HepG2 (cell line): Measurements from ENCODE around the gene RNF213. TPM values are rescaled to one million over a fixed set of nuclear protein-coding genes. Genes with fewer than 3 reads are reported as not detected.
A peak's percentile ranks its signal among the peaks of the same experiment; 100 is the strongest.

ENCODE experiments used
- ATAC-seq: fragments of 200-7000 bp; cut with Tn5 transposase; 3 replicates; pipeline ENCODE4 v1.9.1; 2020; ENCODE audit warnings: mild to moderate bottlenecking, moderate library complexity
- BruUV-seq: library from RNA; stranded (reverse); fragments of 400-500 nt; replicated peaks from 2 replicates; lab custom pipeline; 2021; lab: Mats Ljungman, UMichigan
- CTCF ChIA-PET: fragments of 300-600 bp; formaldehyde crosslinking; extraction: SDS; loops from one replicate; lab custom pipeline; 2021; ENCODE audit warnings: low total read pairs, inconsistent platforms, low intra/inter-chr PET ratio; lab: Yijun Ruan, JAX
- POLR2A ChIA-PET: fragments of 350-600 bp; sonication (Branson Sonifier 250); formaldehyde crosslinking; loops from one replicate; lab custom pipeline; 2020; ENCODE audit warnings: antibody characterized with exemption, inconsistent platforms; lab: Yijun Ruan, JAX
- DNase-seq: peaks from one replicate; pipeline ENCODE4 v3.0.0-alpha.2; 2015; ENCODE audit warnings: low spot score
- FAIRE-seq: peaks from 3 replicates; lab custom pipeline; 2011; peaks lifted over from hg19 to GRCh38; lab: Jason Lieb, UNC
- H2AFZ ChIP-seq: one replicate; pipeline ENCODE4 v1.6.1; 2011; ENCODE audit warnings: low read length, inconsistent platforms
- H3K27ac ChIP-seq: fragments of 300-600 bp; 3 replicates; pipeline ENCODE4 v1.8.0; 2011; ENCODE audit warnings: mixed run types, mild to moderate bottlenecking, mixed read lengths, low read length, inconsistent platforms; ENCODE audit not compliant: insufficient read depth; ENCODE audit errors: extremely low read length
- H3K27me3 ChIP-seq, 2 experiments: fragments of 200-600 bp in 1 of 2; 2 replicates in 1 of 2; 3 replicates in 1 of 2; pipeline versions ENCODE4 v1.6.0 to v1.8.0; 2011; ENCODE audit warnings: low read length in 2 of 2, mild to moderate bottlenecking in 2 of 2, moderate library complexity in 2 of 2, inconsistent platforms in 1 of 2; ENCODE audit not compliant: insufficient read depth in 2 of 2, control insufficient read depth in 1 of 2
- H3K36me3 ChIP-seq, 2 experiments: fragments of 200-600 bp in 1 of 2; replicated peaks in 1 of 2; 2 replicates in 1 of 2; 3 replicates in 1 of 2; pipeline versions ENCODE4 v1.5.1 to v1.8.0; 2011; ENCODE audit warnings: low read length in 2 of 2, inconsistent platforms in 1 of 2; ENCODE audit not compliant: insufficient read depth in 2 of 2, control insufficient read depth in 1 of 2
- H3K4me1 ChIP-seq: 2 replicates; pipeline ENCODE4 v1.5.1; 2012; ENCODE audit warnings: low read length, inconsistent platforms; ENCODE audit not compliant: insufficient read depth
- H3K4me2 ChIP-seq: 2 replicates; pipeline ENCODE4 v1.6.0; 2011; ENCODE audit warnings: low read depth, low read length, inconsistent platforms
- H3K4me3 ChIP-seq, 3 experiments: fragments of 200-600 bp in 1 of 3; sonication (generic), shearing (Covaris generic) in 1 of 3; replicated peaks in 1 of 3; 2 replicates each; pipeline ENCODE4 v1.5.1; 2011 to 2016; ENCODE audit warnings: low read length in 3 of 3, inconsistent platforms in 2 of 3, low read depth in 2 of 3, mild to moderate bottlenecking in 2 of 3, control low read depth in 1 of 3, mixed read lengths in 1 of 3; ENCODE audit not compliant: insufficient read depth in 1 of 3
- H3K79me2 ChIP-seq: one replicate; pipeline ENCODE4 v1.6.1; 2011; ENCODE audit warnings: low read length, inconsistent platforms; ENCODE audit not compliant: insufficient read depth
- H3K9ac ChIP-seq: 2 replicates; pipeline ENCODE4 v1.6.0; 2011; ENCODE audit warnings: mild to moderate bottlenecking, low read depth, low read length, inconsistent platforms; ENCODE audit not compliant: insufficient read depth
- H3K9me3 ChIP-seq: 2 replicates; pipeline ENCODE4 v1.5.1; 2012; ENCODE audit warnings: mild to moderate bottlenecking, low read length
- H4K20me1 ChIP-seq: 2 replicates; pipeline ENCODE4 v1.6.0; 2011; ENCODE audit warnings: inconsistent platforms, mild to moderate bottlenecking, low read length, moderate library complexity; ENCODE audit not compliant: insufficient read depth
- DMAP1 ChIP-seq: IDR thresholded peaks from 2 replicates; pipeline ENCODE4 v1.6.1; 2016
- ISL2 ChIP-seq: sonication (generic); formaldehyde crosslinking; IDR thresholded peaks from 2 replicates; pipeline ENCODE4 v1.5.0; 2020; ENCODE audit warnings: missing genetic modification reagents
- ZFP36L2 ChIP-seq: sonication (generic); formaldehyde crosslinking; IDR thresholded peaks from 2 replicates; pipeline ENCODE4 v1.4.0; 2020; ENCODE audit warnings: missing genetic modification reagents
- ZFP90 ChIP-seq: sonication (generic); formaldehyde crosslinking; IDR thresholded peaks from 2 replicates; pipeline ENCODE4 v1.8.0; 2022; ENCODE audit warnings: missing genetic modification reagents, mild to moderate bottlenecking, inconsistent platforms, borderline replicate concordance
- ZNF17 ChIP-seq: sonication (generic); formaldehyde crosslinking; IDR thresholded peaks from 2 replicates; pipeline ENCODE4 v1.5.0; 2020; ENCODE audit warnings: mild to moderate bottlenecking, missing genetic modification reagents
- ZNF543 ChIP-seq: sonication (generic); formaldehyde crosslinking; IDR thresholded peaks from 2 replicates; pipeline ENCODE4 v1.4.0; 2020; ENCODE audit warnings: mild to moderate bottlenecking, missing genetic modification reagents
- ZNF674 ChIP-seq: sonication (generic); formaldehyde crosslinking; IDR thresholded peaks from 2 replicates; pipeline ENCODE4 v1.5.0; 2020; ENCODE audit warnings: low read depth, mild to moderate bottlenecking, missing genetic modification reagents
- WGBS: methylation state at CpG from one replicate; pipeline ENCODE4 v1.1.6; 2017; ENCODE audit warnings: low lambda C conversion rate; 5-methylcytosine and 5-hydroxymethylcytosine counted together
- in situ Hi-C: cut with HindIII; loops from 2 replicates; pipeline ENCODE4 v1.10.0; 2017; ENCODE audit warnings: low pct_unique_long_range_greater_than_20kb; ENCODE audit not compliant: extremely low pct_ligation_motif_present
- intact Hi-C: fragments of 100-400 bp; cut with micrococcal nuclease; formaldehyde crosslinking; loops from one replicate; pipeline ENCODE4 v1.10.0; 2022; ENCODE audit not compliant: unreplicated experiment
- polyA plus RNA-seq, 8 experiments: library from polyadenylated mRNA; depleted of rRNA in 3 of 8; stranded (reverse) in 7 of 8; unstranded in 1 of 8; fragments of >200 nt; fragmentation: Illumina TruSeq in 4 of 8; extraction: Trizol in 4 of 8; gene quantifications; 2 replicates each; pipeline versions ENCODE4 v1.2.1 to v1.2.3, GENCODE V29; 2011 to 2016; ENCODE audit warnings: low read depth in 4 of 8, missing spikeins in 1 of 8, mixed read lengths in 1 of 8; ENCODE audit not compliant: insufficient read depth in 1 of 8
- total RNA-seq, 5 experiments: library from RNA; depleted of rRNA; stranded (reverse); fragments of >200 nt; fragmentation: Illumina TruSeq; extraction: Trizol; gene quantifications; 2 replicates each; pipeline ENCODE4 v1.2.3, GENCODE V29; 2016; ENCODE audit warnings: low read depth in 1 of 5
- TF ChIP-seq, protein P1 (sequence below): sonication (generic); formaldehyde crosslinking; IDR thresholded peaks from 2 replicates; pipeline ENCODE4 v1.8.0; 2022; ENCODE audit warnings: mild to moderate bottlenecking, missing genetic modification reagents, moderate library complexity
- TF ChIP-seq, protein P2 (sequence below): sonication (generic); formaldehyde crosslinking; IDR thresholded peaks from 2 replicates; pipeline ENCODE4 v1.5.1; 2020; ENCODE audit warnings: missing genetic modification reagents, mild to moderate bottlenecking, borderline replicate concordance
- TF ChIP-seq, protein P3 (sequence below): sonication (generic); formaldehyde crosslinking; IDR thresholded peaks from 2 replicates; pipeline ENCODE4 v1.4.0; 2020; ENCODE audit warnings: mild to moderate bottlenecking, missing genetic modification reagents

The RNF213 gene
- total and polyA plus RNA-seq, 2 of the 13 experiments (the other 11 are each of a cell fraction or from before 2014, with no cell fraction given): 38.6 to 38.7 TPM

- no peaks in the 10 kb centered on the region for H3K36me3 ChIP-seq
- H3K79me2 ChIP-seq: peaks cover 4% of the 10 kb centered on the region
- no peak overlapping the region for H2AFZ ChIP-seq
- ChIA-PET POLR2A (interaction anchor here (1.5 to 1.6 kb wide), 3 partner anchors 112 to 195 kb away, joined by 6 read pairs; partner anchors contain the start of gene EIF4A3), CTCF (no interaction called here)
- H3K4me1 ChIP-seq: peaks cover 50% of the 10 kb centered on the region
- FAIRE-seq (no peak), DNase-seq (peak; percentile 59), ATAC-seq (peak; percentile 64)
- no peaks in the 10 kb centered on the region for H4K20me1 ChIP-seq
- WGBS: 3% methylated on average over 31 of the region's 63 CpGs
- no peaks in the 10 kb centered on the region for H3K9me3 ChIP-seq
- H3K4me2 ChIP-seq: peak overlapping the region; percentile 89
- intact Hi-C loops: no loop called here
- H3K4me3 ChIP-seq: peak overlapping the region; percentile 52 to 76 (median 54)
- BruUV-seq: no TSS peak
- H3K27me3 ChIP-seq: no peaks in the 10 kb centered on the region; a peak in 1 of 5 replicates
- in situ Hi-C loops: no loop called here
- peak overlapping the region; percentile 60 for H3K27ac ChIP-seq
- peak overlapping the region; percentile 67 for H3K9ac ChIP-seq
- TF ChIP-seq ZNF674 (no peak), ZFP90 (CRISPR knock-in tag) (peak; percentile 30; the same call in 1 of the 2 replicates), ZFP36L2 (CRISPR knock-in tag) (no peak), ZNF17 (CRISPR knock-in tag) (no peak), ISL2 (no peak; the same call in 1 of the 2 replicates), ZNF543 (no peak), DMAP1 (CRISPR knock-in tag) (no peak)
- TF ChIP-seq, protein P1, sequence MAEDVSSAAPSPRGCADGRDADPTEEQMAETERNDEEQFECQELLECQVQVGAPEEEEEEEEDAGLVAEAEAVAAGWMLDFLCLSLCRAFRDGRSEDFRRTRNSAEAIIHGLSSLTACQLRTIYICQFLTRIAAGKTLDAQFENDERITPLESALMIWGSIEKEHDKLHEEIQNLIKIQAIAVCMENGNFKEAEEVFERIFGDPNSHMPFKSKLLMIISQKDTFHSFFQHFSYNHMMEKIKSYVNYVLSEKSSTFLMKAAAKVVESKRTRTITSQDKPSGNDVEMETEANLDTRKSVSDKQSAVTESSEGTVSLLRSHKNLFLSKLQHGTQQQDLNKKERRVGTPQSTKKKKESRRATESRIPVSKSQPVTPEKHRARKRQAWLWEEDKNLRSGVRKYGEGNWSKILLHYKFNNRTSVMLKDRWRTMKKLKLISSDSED (CRISPR knock-in tag): no peak
- TF ChIP-seq, protein P2, sequence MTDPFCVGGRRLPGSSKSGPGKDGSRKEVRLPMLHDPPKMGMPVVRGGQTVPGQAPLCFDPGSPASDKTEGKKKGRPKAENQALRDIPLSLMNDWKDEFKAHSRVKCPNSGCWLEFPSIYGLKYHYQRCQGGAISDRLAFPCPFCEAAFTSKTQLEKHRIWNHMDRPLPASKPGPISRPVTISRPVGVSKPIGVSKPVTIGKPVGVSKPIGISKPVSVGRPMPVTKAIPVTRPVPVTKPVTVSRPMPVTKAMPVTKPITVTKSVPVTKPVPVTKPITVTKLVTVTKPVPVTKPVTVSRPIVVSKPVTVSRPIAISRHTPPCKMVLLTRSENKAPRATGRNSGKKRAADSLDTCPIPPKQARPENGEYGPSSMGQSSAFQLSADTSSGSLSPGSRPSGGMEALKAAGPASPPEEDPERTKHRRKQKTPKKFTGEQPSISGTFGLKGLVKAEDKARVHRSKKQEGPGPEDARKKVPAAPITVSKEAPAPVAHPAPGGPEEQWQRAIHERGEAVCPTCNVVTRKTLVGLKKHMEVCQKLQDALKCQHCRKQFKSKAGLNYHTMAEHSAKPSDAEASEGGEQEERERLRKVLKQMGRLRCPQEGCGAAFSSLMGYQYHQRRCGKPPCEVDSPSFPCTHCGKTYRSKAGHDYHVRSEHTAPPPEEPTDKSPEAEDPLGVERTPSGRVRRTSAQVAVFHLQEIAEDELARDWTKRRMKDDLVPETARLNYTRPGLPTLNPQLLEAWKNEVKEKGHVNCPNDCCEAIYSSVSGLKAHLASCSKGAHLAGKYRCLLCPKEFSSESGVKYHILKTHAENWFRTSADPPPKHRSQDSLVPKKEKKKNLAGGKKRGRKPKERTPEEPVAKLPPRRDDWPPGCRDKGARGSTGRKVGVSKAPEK (CRISPR knock-in tag): no peak
- TF ChIP-seq, protein P3, sequence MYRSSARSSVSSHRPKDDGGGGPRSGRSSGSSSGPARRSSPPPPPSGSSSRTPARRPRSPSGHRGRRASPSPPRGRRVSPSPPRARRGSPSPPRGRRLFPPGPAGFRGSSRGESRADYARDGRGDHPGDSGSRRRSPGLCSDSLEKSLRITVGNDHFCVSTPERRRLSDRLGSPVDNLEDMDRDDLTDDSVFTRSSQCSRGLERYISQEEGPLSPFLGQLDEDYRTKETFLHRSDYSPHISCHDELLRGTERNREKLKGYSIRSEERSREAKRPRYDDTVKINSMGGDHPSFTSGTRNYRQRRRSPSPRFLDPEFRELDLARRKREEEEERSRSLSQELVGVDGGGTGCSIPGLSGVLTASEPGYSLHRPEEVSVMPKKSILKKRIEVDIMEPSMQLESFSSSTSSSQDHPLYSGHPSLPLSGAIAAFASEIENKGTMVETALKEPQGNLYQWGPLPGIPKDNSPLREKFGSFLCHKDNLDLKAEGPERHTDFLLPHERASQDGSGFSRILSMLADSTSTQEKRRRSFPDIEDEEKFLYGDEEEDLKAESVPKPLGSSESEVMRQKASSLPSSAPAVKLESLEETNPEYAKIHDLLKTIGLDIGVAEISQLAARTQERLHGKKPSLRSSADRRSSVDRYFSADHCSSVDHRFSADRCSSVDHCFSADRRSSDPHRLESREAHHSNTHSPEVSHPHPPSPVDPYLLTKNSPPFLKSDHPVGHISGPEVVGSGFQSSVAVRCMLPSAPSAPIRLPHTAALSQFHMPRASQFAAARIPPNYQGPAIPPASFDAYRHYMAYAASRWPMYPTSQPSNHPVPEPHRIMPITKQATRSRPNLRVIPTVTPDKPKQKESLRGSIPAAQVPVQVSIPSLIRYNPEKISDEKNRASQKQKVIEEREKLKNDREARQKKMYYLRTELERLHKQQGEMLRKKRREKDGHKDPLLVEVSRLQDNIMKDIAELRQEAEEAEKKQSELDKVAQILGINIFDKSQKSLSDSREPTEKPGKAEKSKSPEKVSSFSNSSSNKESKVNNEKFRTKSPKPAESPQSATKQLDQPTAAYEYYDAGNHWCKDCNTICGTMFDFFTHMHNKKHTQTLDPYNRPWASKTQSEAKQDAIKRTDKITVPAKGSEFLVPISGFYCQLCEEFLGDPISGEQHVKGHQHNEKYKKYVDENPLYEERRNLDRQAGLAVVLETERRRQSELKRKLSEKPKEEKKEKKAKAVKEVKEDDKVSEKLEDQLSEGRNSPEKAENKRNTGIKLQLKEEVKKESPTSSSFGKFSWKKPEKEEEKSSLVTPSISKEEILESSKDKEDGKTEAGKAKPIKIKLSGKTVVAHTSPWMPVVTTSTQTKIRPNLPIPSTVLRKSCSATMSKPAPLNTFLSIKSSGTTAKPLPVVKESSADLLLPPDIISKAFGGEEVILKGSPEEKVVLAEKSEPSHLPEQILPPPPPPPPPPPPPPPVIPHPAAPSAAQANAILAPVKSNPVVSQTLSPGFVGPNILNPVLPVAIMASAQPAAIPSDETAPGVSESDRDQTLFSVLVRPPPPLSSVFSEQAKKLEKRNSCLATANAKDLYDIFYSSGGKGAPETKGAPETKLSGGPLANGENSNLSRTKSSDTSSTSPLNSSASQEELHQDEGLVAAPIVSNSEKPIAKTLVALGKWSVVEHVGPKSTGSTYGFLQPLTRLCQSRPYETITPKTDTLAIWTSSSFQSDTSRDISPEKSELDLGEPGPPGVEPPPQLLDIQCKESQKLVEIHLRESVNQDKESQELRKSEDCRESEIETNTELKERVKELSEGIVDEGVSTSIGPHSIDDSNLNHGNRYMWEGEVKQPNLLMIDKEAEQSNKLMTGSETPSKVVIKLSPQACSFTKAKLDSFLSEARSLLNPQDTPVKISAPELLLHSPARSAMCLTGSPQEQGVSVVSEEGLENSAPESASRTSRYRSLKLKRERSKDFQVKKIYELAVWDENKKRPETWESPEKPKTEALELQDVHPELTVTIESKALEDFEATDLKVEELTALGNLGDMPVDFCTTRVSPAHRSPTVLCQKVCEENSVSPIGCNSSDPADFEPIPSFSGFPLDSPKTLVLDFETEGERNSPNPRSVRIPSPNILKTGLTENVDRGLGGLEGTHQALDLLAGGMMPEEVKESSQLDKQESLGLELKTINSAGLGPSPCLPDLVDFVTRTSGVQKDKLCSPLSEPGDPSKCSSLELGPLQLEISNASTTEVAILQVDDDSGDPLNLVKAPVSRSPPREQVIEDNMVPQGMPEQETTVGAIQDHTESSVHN (CRISPR knock-in tag): peak; percentile 49; the same call in 1 of the 2 replicates
These were observed 550 bp upstream of the RNF213 start for GRCh38 chr17:80260069-80260535.
